IPS-20b (cell line): ENCODE results near the gene PROCR.

Source experiments
- H3K27ac ChIP-seq: one replicate; pipeline ENCODE4 v1.5.1; 2013; ENCODE audit warnings: low read length
- H3K27me3 ChIP-seq: 2 replicates; pipeline ENCODE4 v1.6.1; 2013; ENCODE audit warnings: mild to moderate bottlenecking, low read length, inconsistent platforms; ENCODE audit not compliant: insufficient read depth
- H3K36me3 ChIP-seq: 2 replicates; pipeline ENCODE4 v1.6.1; 2013; ENCODE audit warnings: low read depth, mild to moderate bottlenecking, inconsistent platforms, low read length, moderate library complexity; ENCODE audit not compliant: insufficient read depth
- H3K4me1 ChIP-seq: 2 replicates; pipeline ENCODE4 v1.6.1; 2013; ENCODE audit warnings: mild to moderate bottlenecking, control low read depth, inconsistent platforms, low read length, moderate library complexity; ENCODE audit not compliant: insufficient read depth
- H3K4me3 ChIP-seq: 2 replicates; pipeline ENCODE4 v1.5.1; 2013; ENCODE audit warnings: mild to moderate bottlenecking, low read length, inconsistent platforms
- H3K9ac ChIP-seq: 2 replicates; pipeline ENCODE4 v1.6.1; 2013; ENCODE audit warnings: low read depth, mild to moderate bottlenecking, inconsistent platforms, low read length, moderate library complexity
- H3K9me3 ChIP-seq: 2 replicates; pipeline ENCODE4 v1.6.1; 2013; ENCODE audit warnings: mild to moderate bottlenecking, low read depth, low read length, inconsistent platforms; ENCODE audit not compliant: insufficient read depth

Gene PROCR

GRCh38 chr20:35171753-35172433 lies at the start of gene PROCR:
PROCR (plus strand) TSS chr20:35172072; CDS start chr20:35172155, 83 bp downstream.
- Histone ChIP-seq H3K27ac (no peak within 1 kb of the TSS), H3K27me3 (peaks cover 19% of the 10 kb centered on the region; the same call in 1 of the 2 replicates), H3K36me3 (no peaks in the 10 kb centered on the region), H3K9me3 (no peaks in the 10 kb centered on the region), H3K9ac (peak within 1 kb of the TSS; percentile 42; the same call in 1 of the 2 replicates), H3K4me1 (peaks cover 6% of the 10 kb centered on the region; the same call in 1 of the 2 replicates), H3K4me3 (peak within 1 kb of the TSS; percentile 61)

- no peaks in the 10 kb centered on the region for H3K4me1 ChIP-seq
- no peak overlapping the region for H3K4me3 ChIP-seq
- no peak overlapping the region for H3K9ac ChIP-seq
- H3K27ac ChIP-seq, result no peak overlapping the region
- H3K36me3 ChIP-seq, result peaks cover 68% of the 10 kb centered on the region
- no peaks in the 10 kb centered on the region for H3K27me3 ChIP-seq
- H3K9me3 ChIP-seq, result no peaks in the 10 kb centered on the region
These were observed 49.0 kb upstream of the PROCR start for GRCh38 chr20:35122756-35123405.

DNA sequence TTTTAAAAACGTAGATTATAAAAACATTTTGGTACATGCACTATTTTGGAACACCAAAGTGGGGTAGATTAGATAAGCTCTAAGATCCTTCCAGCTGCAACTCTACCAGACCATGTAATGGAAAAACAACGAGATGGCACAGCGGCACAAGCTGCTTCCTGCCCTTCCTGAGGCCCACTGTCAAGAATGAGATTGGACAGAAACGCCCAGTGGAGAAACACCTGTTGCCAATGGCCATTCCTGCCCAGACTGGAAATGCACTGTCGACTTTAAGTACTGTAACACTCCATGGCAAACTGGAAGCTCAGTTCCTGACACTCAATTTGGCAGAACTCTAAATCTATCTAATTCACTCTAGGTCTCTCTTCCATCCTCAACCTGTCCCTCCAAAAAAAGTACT lies 46.1 kb upstream of the PROCR start:
- Histone ChIP-seq H3K27ac (no peak overlapping the region), H3K9me3 (no peaks in the 10 kb centered on the region), H3K4me3 (no peak overlapping the region), H3K27me3 (no peaks in the 10 kb centered on the region), H3K36me3 (peaks cover 62% of the 10 kb centered on the region), H3K4me1 (no peaks in the 10 kb centered on the region), H3K9ac (no peak overlapping the region)

DNA sequence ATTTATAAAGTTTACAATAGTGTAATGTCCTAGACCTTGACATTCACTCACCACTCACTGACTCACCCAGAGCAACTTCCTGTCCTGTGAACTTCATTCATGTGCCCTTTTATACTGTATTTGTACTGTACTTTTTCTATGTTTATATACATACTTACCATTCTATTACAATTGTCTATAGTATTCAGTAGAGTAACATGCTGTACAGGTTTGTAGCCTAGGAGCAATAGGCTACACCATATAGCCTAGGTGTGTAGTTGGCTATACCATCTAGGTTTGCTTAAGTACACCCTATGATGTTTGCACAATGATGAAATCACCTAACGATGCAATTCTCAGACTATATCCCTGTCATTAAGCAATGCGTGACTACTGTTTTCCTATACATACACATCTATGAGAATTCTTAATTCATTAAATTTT lies 42.2 kb upstream of the PROCR start:
- Histone ChIP-seq H3K9me3 (no peaks in the 10 kb centered on the region), H3K4me1 (no peaks in the 10 kb centered on the region), H3K36me3 (peaks cover 62% of the 10 kb centered on the region), H3K4me3 (no peak overlapping the region), H3K27ac (no peak overlapping the region), H3K9ac (no peak overlapping the region), H3K27me3 (no peaks in the 10 kb centered on the region)

GRCh38 chr20:35131934-35132333 lies 39.9 kb upstream of the PROCR start:
- peaks cover 57% of the 10 kb centered on the region for H3K36me3 ChIP-seq
- H3K9me3 ChIP-seq, result no peaks in the 10 kb centered on the region
- H3K4me1 ChIP-seq, result no peaks in the 10 kb centered on the region
- H3K4me3 ChIP-seq, result no peak overlapping the region
- no peaks in the 10 kb centered on the region for H3K27me3 ChIP-seq
- H3K27ac ChIP-seq, result no peak overlapping the region
- no peak overlapping the region for H3K9ac ChIP-seq

DNA sequence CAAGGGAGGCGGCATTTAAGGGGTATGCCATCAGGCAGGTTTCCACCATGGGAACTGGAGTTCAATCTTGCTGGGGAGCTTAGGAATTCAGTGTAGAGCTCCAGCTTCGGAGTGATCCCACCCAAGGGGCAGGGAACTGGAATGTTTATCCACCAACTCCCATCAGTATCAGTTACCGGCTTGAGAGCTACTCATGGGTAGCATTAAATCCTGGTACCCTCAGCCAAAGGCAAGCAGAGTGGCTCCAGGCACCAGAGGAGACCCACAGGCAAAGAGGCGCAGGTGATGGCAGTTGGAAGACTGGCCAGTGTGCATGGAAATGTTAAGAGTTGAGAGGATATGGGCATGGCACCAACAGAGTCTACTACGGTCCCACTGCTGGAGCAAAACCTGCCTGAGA lies 38.8 kb upstream of the PROCR start:
- H3K27ac ChIP-seq, result no peak overlapping the region
- no peaks in the 10 kb centered on the region for H3K9me3 ChIP-seq
- no peaks in the 10 kb centered on the region for H3K27me3 ChIP-seq
- no peaks in the 10 kb centered on the region for H3K4me1 ChIP-seq
- no peak overlapping the region for H3K4me3 ChIP-seq
- H3K9ac ChIP-seq, result no peak overlapping the region
- H3K36me3 ChIP-seq, result peaks cover 60% of the 10 kb centered on the region

DNA sequence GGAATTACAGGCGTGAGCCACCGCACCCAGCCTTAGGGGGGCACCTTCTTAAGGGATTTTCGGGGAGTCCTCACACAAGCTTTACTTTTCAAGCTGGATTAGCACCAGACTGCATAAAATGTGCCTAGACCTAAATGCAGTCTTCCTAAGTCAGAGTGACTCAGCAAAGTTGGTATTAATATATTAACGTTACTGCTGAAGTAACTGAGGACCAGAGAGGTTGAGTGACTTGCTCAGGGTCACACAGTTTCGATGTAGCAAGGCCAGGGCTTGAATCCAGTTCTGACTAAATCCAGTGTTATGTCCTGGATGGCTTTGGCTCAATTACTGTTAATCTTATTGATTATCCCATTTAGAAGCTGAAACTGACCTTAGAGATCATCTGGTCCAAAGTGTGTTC lies 38.1 kb upstream of the PROCR start:
- H3K36me3 ChIP-seq, result peaks cover 61% of the 10 kb centered on the region
- no peaks in the 10 kb centered on the region for H3K4me1 ChIP-seq
- H3K4me3 ChIP-seq, result no peak overlapping the region
- no peak overlapping the region for H3K9ac ChIP-seq
- no peaks in the 10 kb centered on the region for H3K27me3 ChIP-seq
- no peak overlapping the region for H3K27ac ChIP-seq
- H3K9me3 ChIP-seq, result no peaks in the 10 kb centered on the region

GRCh38 chr20:35134472-35134871 lies 37.4 kb upstream of the PROCR start:
- H3K36me3 ChIP-seq, result peaks cover 61% of the 10 kb centered on the region
- no peaks in the 10 kb centered on the region for H3K9me3 ChIP-seq
- H3K27ac ChIP-seq, result no peak overlapping the region

DNA sequence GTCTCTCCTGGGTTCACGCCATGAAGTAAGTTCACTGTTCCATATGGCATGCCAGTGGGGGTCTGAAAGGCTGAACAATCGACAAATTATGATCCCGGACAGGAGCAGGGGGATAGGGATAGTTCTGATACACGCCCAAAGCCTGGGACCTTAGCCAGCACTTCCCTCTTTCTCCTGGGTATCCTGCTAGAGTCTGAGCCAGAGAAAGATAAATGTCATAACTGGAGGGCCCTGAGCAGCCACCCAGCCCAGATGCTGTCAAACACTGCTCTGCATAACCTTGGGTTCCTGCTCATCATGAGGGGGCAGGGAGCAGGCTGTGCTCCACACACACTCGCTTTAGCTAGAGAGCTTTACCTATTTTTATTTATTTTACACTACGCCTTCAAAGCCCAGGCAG lies 37.0 kb upstream of the PROCR start:
- Histone ChIP-seq H3K4me1 (no peaks in the 10 kb centered on the region), H3K27ac (no peak overlapping the region), H3K4me3 (no peak overlapping the region), H3K9ac (no peak overlapping the region), H3K36me3 (peaks cover 59% of the 10 kb centered on the region), H3K27me3 (no peaks in the 10 kb centered on the region), H3K9me3 (no peaks in the 10 kb centered on the region)

More at GRCh38 chr20:35134472-35134871, 37.4 kb upstream of the PROCR start:
- H3K4me3 ChIP-seq, result no peak overlapping the region
- no peak overlapping the region for H3K9ac ChIP-seq
- H3K27me3 ChIP-seq, result no peaks in the 10 kb centered on the region
- no peaks in the 10 kb centered on the region for H3K4me1 ChIP-seq

GRCh38 chr20:35135867-35136586 lies 35.8 kb upstream of the PROCR start:
- Histone ChIP-seq H3K9ac (no peak overlapping the region), H3K36me3 (peaks cover 62% of the 10 kb centered on the region), H3K9me3 (no peaks in the 10 kb centered on the region), H3K4me3 (no peak overlapping the region), H3K27ac (no peak overlapping the region), H3K4me1 (no peaks in the 10 kb centered on the region), H3K27me3 (no peaks in the 10 kb centered on the region)

DNA sequence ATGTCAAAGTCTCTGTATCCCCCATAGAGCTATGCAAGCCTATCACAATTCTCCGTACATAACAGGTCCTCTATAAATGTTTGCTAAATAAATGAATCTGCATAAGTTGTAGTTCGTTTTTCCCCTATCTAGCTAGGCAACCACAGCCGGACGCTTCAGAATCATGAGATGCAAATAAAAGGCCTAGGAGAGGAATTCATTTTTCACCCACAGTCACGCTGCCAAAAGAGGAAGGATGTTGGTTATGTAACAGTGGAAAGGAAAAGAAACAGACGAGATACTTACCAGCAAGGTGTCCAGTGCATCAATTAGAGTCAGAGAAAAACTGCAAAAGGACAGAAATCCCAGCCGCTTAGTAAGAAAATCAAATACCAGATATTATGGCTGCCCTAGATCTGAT lies 27.2 kb upstream of the PROCR start:
- Histone ChIP-seq H3K9me3 (no peaks in the 10 kb centered on the region), H3K27ac (no peak overlapping the region), H3K4me3 (no peak overlapping the region), H3K4me1 (peaks cover 11% of the 10 kb centered on the region; the same call in 1 of the 2 replicates), H3K36me3 (peaks cover 33% of the 10 kb centered on the region), H3K27me3 (no peaks in the 10 kb centered on the region), H3K9ac (no peak overlapping the region)
